GM23248 (cell line): ENCODE results near the gene CALB2. TPM values are rescaled to one million over a fixed set of nuclear protein-coding genes. Genes with fewer than 3 reads are reported as not detected.

Source experiments
- DNase-seq: peaks from one replicate; pipeline ENCODE4 v3.0.0-alpha.2; 2015
- H2AFZ ChIP-seq: fragments of 200-600 bp; sonication (generic); 2 replicates; pipeline ENCODE4 v1.6.1; 2016; ENCODE audit warnings: antibody characterized with exemption
- H3F3A ChIP-seq: fragments of 200-600 bp; sonication (generic); 2 replicates; pipeline ENCODE4 v1.6.1; 2016; ENCODE audit warnings: mild to moderate bottlenecking, antibody characterized with exemption, mixed run types; ENCODE audit not compliant: insufficient read depth
- H3K27ac ChIP-seq: fragments of 200-600 bp; sonication (generic); 2 replicates; pipeline ENCODE4 v1.5.1; 2016; ENCODE audit warnings: mild to moderate bottlenecking
- H3K27me3 ChIP-seq: fragments of 200-600 bp; sonication (generic); replicated peaks from 2 replicates; pipeline ENCODE4 v1.6.1; 2016; ENCODE audit warnings: mild to moderate bottlenecking; ENCODE audit not compliant: insufficient read depth
- H3K36me3 ChIP-seq: fragments of 200-600 bp; sonication (generic); 2 replicates; pipeline ENCODE4 v1.6.1; 2016; ENCODE audit warnings: low read depth, mild to moderate bottlenecking
- H3K4me1 ChIP-seq: fragments of 200-600 bp; sonication (generic); 2 replicates; pipeline ENCODE4 v1.6.1; 2016; ENCODE audit warnings: mild to moderate bottlenecking; ENCODE audit not compliant: insufficient read depth
- H3K4me2 ChIP-seq: fragments of 200-600 bp; sonication (generic); one replicate; pipeline ENCODE4 v1.6.1; 2016; ENCODE audit warnings: mild to moderate bottlenecking; ENCODE audit not compliant: unreplicated experiment
- H3K4me3 ChIP-seq: fragments of 200-600 bp; sonication (generic); 2 replicates; pipeline ENCODE4 v1.5.1; 2016; ENCODE audit warnings: mild to moderate bottlenecking
- H3K79me2 ChIP-seq: fragments of 200-600 bp; sonication (generic); 2 replicates; pipeline ENCODE4 v1.6.1; 2016; ENCODE audit warnings: mild to moderate bottlenecking; ENCODE audit not compliant: insufficient read depth
- H3K9ac ChIP-seq: fragments of 200-600 bp; sonication (generic); 2 replicates; pipeline ENCODE4 v1.6.1; 2016; ENCODE audit warnings: mild to moderate bottlenecking
- H3K9me2 ChIP-seq: fragments of 200-600 bp; sonication (generic); 2 replicates; pipeline ENCODE4 v1.6.1; 2016; ENCODE audit warnings: mixed run types, mild to moderate bottlenecking, moderate library complexity; ENCODE audit not compliant: insufficient read depth
- H3K9me3 ChIP-seq: fragments of 200-600 bp; sonication (generic); one replicate; pipeline ENCODE4 v1.6.1; 2017; ENCODE audit warnings: low read depth
- H4K20me1 ChIP-seq: fragments of 200-600 bp; sonication (generic); 2 replicates; pipeline ENCODE4 v1.6.0; 2016; ENCODE audit not compliant: insufficient read depth
- EZH2 ChIP-seq: fragments of 200-600 bp; sonication (generic); IDR thresholded peaks from 2 replicates; pipeline ENCODE4 v1.6.1; 2018; ENCODE audit warnings: antibody characterized with exemption, mild to moderate bottlenecking; ENCODE audit not compliant: insufficient read depth, poor library complexity, severe bottlenecking
- EZH2phosphoT487 ChIP-seq: fragments of 200-600 bp; sonication (generic); IDR thresholded peaks from 2 replicates; pipeline ENCODE4 v1.6.1; 2018; ENCODE audit warnings: antibody characterized with exemption, moderate library complexity, mild to moderate bottlenecking, low read depth; ENCODE audit not compliant: insufficient read depth
- WGBS, 2 experiments: methylation state at CpG; one replicate each; pipeline ENCODE4 v1.1.6; 2015 to 2017; ENCODE audit warnings: low lambda C conversion rate in 2 of 2, low coverage in 1 of 2; ENCODE audit errors: missing lambda C conversion rate in 2 of 2; 5-methylcytosine and 5-hydroxymethylcytosine counted together
- in situ Hi-C: fragments of 300-500 bp; cut with MboI; formaldehyde crosslinking; loops from 2 replicates; pipeline ENCODE4 v1.15.0; 2020
- polyA plus RNA-seq: library from polyadenylated mRNA; unstranded; fragments of >200 nt; fragmentation: Nextera tagmentation; extraction: Ambion mirVana; gene quantifications from 2 replicates; pipeline ENCODE4 v1.2.1, GENCODE V29; 2016
- total RNA-seq: library from RNA; depleted of rRNA; stranded (reverse); fragments of >200 nt; shearing (Covaris generic); gene quantifications from 2 replicates; pipeline ENCODE4 v1.2.3, GENCODE V29; 2014

Gene CALB2
- total and polyA plus RNA-seq, 2 experiments from 2014 or later = 1.2 to 1.8 TPM

GRCh38 chr16:71409011-71409775 lies 50.7 kb downstream of the CALB2 start:
- no peak for TF ChIP-seq EZH2
- no peak for TF ChIP-seq EZH2phosphoT487
- H3K27ac ChIP-seq = no peak overlapping the region
- H3K4me2 ChIP-seq = no peak overlapping the region
- peaks cover 13% of the 10 kb centered on the region for H3K27me3 ChIP-seq
- H3K36me3 ChIP-seq = no peaks in the 10 kb centered on the region
- H3F3A ChIP-seq = no peaks in the 10 kb centered on the region
- DNase-seq = no peak
- in situ Hi-C loops = no loop called here
- whole genome bisulfite sequencing, 2 experiments = 47 to 54% methylated on average over 16 of the region's 16 CpGs
- H2AFZ ChIP-seq = no peak overlapping the region
- no peaks in the 10 kb centered on the region for H4K20me1 ChIP-seq
- no peaks in the 10 kb centered on the region for H3K4me1 ChIP-seq
- no peak overlapping the region for H3K9ac ChIP-seq
- H3K79me2 ChIP-seq = no peaks in the 10 kb centered on the region
- H3K9me2 ChIP-seq = no peaks in the 10 kb centered on the region
- H3K9me3 ChIP-seq = no peaks in the 10 kb centered on the region
- H3K4me3 ChIP-seq = no peak overlapping the region

- 33 to 40% methylated on average over 5 of the region's 5 CpGs for WGBS, 2 experiments
- no peaks in the 10 kb centered on the region for H3K9me3 ChIP-seq
- H3K9ac ChIP-seq = no peak overlapping the region
- no peak overlapping the region for H3K4me2 ChIP-seq
- H2AFZ ChIP-seq = no peak overlapping the region
- H3K4me3 ChIP-seq = no peak overlapping the region
- TF ChIP-seq EZH2 (no peak), EZH2phosphoT487 (no peak)
- no peaks in the 10 kb centered on the region for H3K4me1 ChIP-seq
- H3K27me3 ChIP-seq = peaks cover 13% of the 10 kb centered on the region
- no peak overlapping the region for H3K27ac ChIP-seq
- in situ Hi-C loops = no loop called here
- H3K36me3 ChIP-seq = no peaks in the 10 kb centered on the region
- no peak for DNase-seq
- H3K9me2 ChIP-seq = no peaks in the 10 kb centered on the region
- H4K20me1 ChIP-seq = no peaks in the 10 kb centered on the region
- no peaks in the 10 kb centered on the region for H3K79me2 ChIP-seq
- no peaks in the 10 kb centered on the region for H3F3A ChIP-seq
Measured at GRCh38 chr16:71410146-71410545, 51.6 kb downstream of the CALB2 start.

GRCh38 chr16:71412270-71413160 lies 54.0 kb downstream of the CALB2 start:
- Histone ChIP-seq H3K9me2 (no peaks in the 10 kb centered on the region), H3K4me1 (no peaks in the 10 kb centered on the region), H3K4me3 (no peak overlapping the region), H4K20me1 (no peaks in the 10 kb centered on the region), H2AFZ (no peak overlapping the region), H3K79me2 (no peaks in the 10 kb centered on the region), H3K27me3 (peaks cover 20% of the 10 kb centered on the region), H3K36me3 (no peaks in the 10 kb centered on the region), H3K27ac (no peak overlapping the region), H3K4me2 (no peak overlapping the region), H3F3A (no peaks in the 10 kb centered on the region), H3K9me3 (no peaks in the 10 kb centered on the region), H3K9ac (no peak overlapping the region)
- in situ Hi-C loops = no loop called here
- 9 to 10% methylated on average over 24 of the region's 24 CpGs for WGBS, 2 experiments
- DNase-seq = peak; percentile 77
- TF ChIP-seq EZH2 (no peak), EZH2phosphoT487 (no peak)

GRCh38 chr16:71413341-71413740 lies 54.8 kb downstream of the CALB2 start:
- no peak for DNase-seq
- in situ Hi-C loops = no loop called here

More at GRCh38 chr16:71413341-71413740, 54.8 kb downstream of the CALB2 start:
- no peaks in the 10 kb centered on the region for H3K36me3 ChIP-seq
- peaks cover 20% of the 10 kb centered on the region for H3K27me3 ChIP-seq
- WGBS, 2 experiments = 34 to 40% methylated on average over 4 of the region's 4 CpGs
- no peak overlapping the region for H3K27ac ChIP-seq
- no peak overlapping the region for H3K4me3 ChIP-seq
- no peaks in the 10 kb centered on the region for H3F3A ChIP-seq
- no peak overlapping the region for H3K4me2 ChIP-seq
- H3K9me2 ChIP-seq = no peaks in the 10 kb centered on the region
- no peak overlapping the region for H2AFZ ChIP-seq
- H4K20me1 ChIP-seq = no peaks in the 10 kb centered on the region
- H3K79me2 ChIP-seq = no peaks in the 10 kb centered on the region
- no peak for TF ChIP-seq EZH2
- TF ChIP-seq EZH2phosphoT487 = no peak
- no peak overlapping the region for H3K9ac ChIP-seq
- H3K4me1 ChIP-seq = no peaks in the 10 kb centered on the region
- no peaks in the 10 kb centered on the region for H3K9me3 ChIP-seq
